GM13977 (cell line): Measurements from ENCODE around the gene DDX19B.

Source experiments
- DNase-seq: peaks from one replicate; pipeline ENCODE4 v3.0.0; 2012; ENCODE audit warnings: low spot score
- in situ Hi-C: fragments of 300-500 bp; cut with MboI; formaldehyde crosslinking; loops from one replicate; pipeline ENCODE4 v1.12.0; 2022; ENCODE audit warnings: low sequenced_read_pairs, low pct_unique_long_range_greater_than_20kb, mixed read lengths, inconsistent platforms; ENCODE audit not compliant: unreplicated experiment
- TF ChIP-seq, protein P1 (sequence below): IDR thresholded peaks from 2 replicates; pipeline ENCODE4 v1.5.1; 2012; ENCODE audit warnings: mild to moderate bottlenecking, control low read depth; ENCODE audit not compliant: insufficient read depth; ENCODE audit errors: extremely low read depth, missing control alignments

DDX19B gene

DNA sequence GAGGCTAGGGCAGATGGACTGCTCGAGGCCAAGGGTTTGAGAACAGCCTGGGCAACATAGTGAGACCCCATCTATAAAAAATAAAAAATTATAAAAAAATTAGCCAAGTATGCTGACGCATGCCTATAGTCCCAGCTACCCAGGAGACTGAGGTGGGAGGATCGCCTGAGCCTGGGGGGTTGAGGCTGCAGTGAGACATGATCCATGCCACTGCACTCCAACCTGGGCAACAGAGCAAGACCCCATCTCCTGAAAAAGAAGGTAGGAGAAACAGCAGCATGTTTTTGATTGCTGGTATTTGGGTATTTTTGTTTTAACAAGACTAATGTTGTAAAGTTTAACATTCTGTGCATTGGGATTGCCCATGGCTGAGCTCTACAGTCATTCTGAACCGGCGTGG is 38.8 kb downstream of the DDX19B start:
- TF ChIP-seq, protein P1, sequence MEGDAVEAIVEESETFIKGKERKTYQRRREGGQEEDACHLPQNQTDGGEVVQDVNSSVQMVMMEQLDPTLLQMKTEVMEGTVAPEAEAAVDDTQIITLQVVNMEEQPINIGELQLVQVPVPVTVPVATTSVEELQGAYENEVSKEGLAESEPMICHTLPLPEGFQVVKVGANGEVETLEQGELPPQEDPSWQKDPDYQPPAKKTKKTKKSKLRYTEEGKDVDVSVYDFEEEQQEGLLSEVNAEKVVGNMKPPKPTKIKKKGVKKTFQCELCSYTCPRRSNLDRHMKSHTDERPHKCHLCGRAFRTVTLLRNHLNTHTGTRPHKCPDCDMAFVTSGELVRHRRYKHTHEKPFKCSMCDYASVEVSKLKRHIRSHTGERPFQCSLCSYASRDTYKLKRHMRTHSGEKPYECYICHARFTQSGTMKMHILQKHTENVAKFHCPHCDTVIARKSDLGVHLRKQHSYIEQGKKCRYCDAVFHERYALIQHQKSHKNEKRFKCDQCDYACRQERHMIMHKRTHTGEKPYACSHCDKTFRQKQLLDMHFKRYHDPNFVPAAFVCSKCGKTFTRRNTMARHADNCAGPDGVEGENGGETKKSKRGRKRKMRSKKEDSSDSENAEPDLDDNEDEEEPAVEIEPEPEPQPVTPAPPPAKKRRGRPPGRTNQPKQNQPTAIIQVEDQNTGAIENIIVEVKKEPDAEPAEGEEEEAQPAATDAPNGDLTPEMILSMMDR = no peak
- no peak for DNase-seq
- in situ Hi-C loops = no loop called here

DNA sequence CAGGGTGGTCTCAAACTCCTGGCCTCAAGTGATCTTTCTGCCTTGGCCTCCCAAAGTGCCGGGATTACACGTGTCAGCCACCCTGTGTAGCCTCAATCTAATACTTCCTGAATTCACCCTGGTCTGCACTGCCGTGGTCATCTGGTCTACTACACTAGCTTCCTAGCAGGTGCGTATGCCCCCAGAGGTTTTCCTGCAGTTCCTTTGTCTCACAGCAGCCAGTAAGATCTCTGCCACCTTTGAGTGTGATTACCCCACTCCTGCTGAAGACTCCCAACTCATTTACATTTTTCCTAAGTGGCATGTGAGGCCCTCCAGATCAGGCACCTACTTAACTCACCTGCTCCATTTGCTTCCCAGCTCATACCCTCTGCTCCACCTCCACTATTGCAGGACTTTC is 42.6 kb downstream of the DDX19B start:
- in situ Hi-C loops = no loop called here
- TF ChIP-seq, protein P1 = no peak
- no peak for DNase-seq

DNA sequence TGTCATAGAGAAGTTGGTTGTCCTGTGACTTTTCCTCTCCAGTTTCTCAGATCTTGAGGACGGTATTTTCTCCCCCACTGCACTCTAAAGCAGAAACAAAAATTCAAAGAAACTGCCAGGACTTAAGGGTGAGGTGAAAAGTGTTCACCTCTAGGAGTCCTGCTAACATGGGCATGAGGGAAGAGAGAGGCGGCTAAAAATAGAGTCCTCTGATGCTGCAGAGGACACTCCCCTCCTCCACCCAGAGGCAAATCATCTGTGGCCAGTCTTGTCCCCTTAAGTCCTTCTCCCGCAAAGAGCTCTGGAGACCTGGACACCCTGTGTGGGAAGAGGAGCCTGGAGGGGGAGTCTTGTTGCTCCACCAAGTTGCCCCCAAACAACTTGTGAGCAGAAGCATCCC is 43.0 kb downstream of the DDX19B start:
- TF ChIP-seq, protein P1 = no peak
- no peak for DNase-seq
- in situ Hi-C loops = no loop called here

DNA sequence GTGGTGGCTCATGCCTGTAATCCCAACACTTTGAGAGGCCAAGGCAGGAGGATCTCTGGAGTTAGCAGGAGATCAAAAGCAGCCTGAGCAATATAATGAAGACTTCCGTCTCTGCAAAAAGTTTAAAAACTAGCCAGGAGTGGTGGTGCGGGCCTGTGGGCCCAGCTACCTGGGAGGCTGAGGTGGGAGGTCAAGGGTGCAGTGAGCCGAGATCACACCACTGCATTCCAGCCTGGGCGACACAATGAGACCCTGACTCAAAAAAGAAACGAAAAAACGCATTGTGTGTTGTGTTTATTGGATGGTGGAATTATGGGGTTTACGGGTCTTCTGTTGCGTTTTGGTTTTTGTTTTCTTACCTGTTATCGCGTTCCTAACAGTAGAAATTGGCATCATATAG is 46.9 kb downstream of the DDX19B start:
- TF ChIP-seq, protein P1 = no peak
- in situ Hi-C loops = no loop called here
- DNase-seq = no peak

DNA sequence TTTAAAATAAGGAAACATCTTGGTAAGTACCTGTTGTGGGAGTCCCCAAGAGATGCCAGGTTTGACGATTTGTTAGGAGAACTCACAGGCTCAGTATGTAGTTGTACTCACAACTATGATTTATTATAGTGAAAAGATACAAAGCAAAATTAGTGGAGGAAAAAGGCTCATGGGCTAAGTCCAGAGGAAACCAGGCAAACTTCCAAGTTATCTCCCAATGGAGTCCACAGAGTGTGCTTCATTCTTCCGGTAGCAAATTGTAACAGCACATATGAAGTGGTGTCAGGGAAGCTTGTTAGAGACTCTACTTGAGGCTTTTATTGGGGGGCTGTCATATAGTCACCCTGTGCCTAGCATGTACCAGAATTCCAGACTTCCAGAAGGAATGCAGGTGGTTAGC is 50.0 kb downstream of the DDX19B start:
- DNase-seq = no peak
- in situ Hi-C loops = no loop called here
- TF ChIP-seq, protein P1 = no peak

DNA sequence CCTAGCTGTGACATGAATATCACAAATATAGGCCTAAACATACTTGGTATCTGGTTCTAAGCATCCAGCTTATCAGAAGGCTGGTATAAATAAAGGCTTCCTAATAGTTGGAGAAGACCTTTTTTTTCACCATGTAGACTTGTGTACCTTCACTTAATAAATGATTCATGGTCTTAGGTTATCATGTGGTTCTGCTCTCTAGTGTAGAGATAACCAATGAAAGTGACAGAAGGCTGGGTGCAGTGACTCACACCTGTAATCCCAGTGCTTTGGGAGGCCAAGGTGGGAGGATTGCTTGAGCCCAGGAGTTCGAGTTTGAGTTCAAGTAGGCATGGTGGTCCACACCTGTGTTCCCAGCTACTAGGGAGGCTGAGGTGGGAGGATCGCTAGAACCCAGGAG is 50.8 kb downstream of the DDX19B start:
- TF ChIP-seq, protein P1 = no peak
- DNase-seq = no peak
- in situ Hi-C loops = no loop called here

DNA sequence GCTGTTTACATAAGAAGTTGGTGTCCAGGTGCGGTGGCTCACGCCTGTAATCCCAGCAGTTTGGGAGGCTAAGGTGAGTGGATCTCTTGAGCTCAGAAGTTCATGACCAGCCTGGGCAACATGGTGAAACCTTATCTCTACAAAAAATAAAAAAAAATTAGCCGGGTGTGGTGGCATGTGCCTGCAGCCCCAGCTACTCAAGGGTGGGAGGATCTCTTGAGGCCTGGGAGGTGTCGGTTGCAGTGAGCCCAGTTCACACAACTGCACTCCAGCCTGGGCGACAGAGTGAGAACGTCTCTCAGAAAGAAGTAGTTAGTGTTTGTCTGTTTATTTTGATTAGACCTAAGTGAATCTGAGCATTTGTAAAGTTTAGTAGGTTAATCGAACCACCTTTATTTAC is 60.6 kb downstream of the DDX19B start:
- in situ Hi-C loops = no loop called here
- DNase-seq = no peak
- TF ChIP-seq, protein P1 = no peak
